ENCODE measurements around the gene C5orf47.

DNA sequence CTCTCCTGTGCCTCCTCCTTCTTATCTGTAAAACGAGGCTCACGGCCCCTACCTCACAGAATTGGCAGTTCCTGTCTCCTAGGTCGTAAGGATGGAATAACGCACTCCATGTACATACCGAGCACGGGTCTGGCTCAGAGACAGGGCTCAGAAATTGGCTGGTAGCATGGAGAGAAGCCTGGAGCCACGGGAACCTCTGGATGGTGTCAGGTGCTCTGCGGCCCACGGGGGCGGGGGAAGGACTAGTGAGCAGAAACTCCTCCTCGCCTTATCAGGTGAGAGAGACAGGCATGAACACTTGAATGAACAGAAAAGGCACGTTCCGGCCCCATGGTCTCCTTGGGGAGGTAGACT is 15.4 kb upstream of the C5orf47 start:
- TF ChIP-seq, protein P1, sequence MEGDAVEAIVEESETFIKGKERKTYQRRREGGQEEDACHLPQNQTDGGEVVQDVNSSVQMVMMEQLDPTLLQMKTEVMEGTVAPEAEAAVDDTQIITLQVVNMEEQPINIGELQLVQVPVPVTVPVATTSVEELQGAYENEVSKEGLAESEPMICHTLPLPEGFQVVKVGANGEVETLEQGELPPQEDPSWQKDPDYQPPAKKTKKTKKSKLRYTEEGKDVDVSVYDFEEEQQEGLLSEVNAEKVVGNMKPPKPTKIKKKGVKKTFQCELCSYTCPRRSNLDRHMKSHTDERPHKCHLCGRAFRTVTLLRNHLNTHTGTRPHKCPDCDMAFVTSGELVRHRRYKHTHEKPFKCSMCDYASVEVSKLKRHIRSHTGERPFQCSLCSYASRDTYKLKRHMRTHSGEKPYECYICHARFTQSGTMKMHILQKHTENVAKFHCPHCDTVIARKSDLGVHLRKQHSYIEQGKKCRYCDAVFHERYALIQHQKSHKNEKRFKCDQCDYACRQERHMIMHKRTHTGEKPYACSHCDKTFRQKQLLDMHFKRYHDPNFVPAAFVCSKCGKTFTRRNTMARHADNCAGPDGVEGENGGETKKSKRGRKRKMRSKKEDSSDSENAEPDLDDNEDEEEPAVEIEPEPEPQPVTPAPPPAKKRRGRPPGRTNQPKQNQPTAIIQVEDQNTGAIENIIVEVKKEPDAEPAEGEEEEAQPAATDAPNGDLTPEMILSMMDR (optimal IDR thresholded peaks at IDR 0.05 in 1 of 3, IDR thresholded peaks at IDR 0.05 in 1 of 3, conservative IDR thresholded peaks at IDR 0.05 in 1 of 3; ENCODE audit: extremely low read depth in 1 of 3, insufficient read depth in 2 of 3, low read length in 3 of 3) = no peak
- no peak for TF ChIP-seq EZH2 (IDR thresholded peaks at IDR 0.05; ENCODE audit: low read length)

Data from keratinocyte (primary cell).